Mesenteric fat pad (tissue), 1 donor: ENCODE measurements around the gene VPS51. TPM values are rescaled to one million over a fixed set of nuclear protein-coding genes. Genes with fewer than 3 reads are reported as not detected.
A peak's percentile ranks its signal among the peaks of the same experiment; 100 is the strongest.
"Not testable (repeated sequence)": the region's sequence is repeated elsewhere in the genome, so short reads cannot be mapped to it uniquely, and the experiment has no call there.

ENCODE experiments used
- DNase-seq: peaks from one replicate; pipeline ENCODE4 v3.0.0-alpha.2; 2020; ENCODE audit warnings: low spot score
- total RNA-seq: library from RNA; stranded (reverse); fragmentation: NEBNext Ultra II Directional; extraction: Animal tissue kit (Norgen Biotek cat#: 25700); gene quantifications from one replicate; pipeline ENCODE4 v1.2.1, GENCODE V29; 2021
- donor health status: DM: yes; HTN: yes; CAD: no.

VPS51 gene
- total RNA-seq, 1 donor from 2014 or later: 86.6 TPM

- DNase-seq: no peak
Measured at GRCh38 chr11:65118097-65118837, 22.3 kb downstream of the VPS51 start.

DNA sequence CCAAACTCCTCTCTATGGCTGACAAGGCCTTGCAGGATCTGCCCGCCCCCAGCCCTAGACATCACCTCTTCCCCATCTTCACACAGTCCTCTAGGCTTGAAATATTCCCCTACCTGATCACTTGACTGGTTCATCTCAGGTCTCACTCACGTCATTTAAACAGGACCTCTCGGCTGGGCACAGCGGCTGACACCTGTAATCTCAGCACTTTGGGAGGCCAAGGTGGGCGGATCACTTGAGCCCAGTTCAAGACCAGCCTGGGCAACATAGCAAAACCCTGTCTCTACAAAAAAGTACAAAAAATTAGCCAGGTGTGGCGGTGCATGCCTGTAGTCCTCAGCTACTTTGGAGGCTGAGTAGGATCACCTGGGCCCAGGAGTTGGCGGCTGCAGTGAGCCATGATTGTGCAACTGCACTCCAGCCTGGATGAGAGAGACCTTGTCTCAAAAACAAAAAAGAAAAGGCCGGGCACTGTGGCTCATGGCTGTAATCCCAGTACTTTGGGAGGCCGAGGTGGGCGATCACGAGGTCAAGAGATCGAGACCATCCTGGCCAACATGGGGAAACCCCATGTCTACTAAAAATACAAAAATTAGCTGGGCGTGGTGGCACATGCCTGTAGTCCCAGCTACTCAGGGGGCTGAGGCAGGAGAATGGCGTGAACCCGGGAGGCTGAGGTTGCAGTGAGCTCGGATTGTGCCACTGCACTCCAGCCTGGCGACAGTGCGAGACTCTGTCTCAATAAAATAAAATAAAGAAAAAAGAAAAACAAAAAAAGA, 23.1 kb downstream of the VPS51 start:
- DNase-seq: not testable (repeated sequence)

GRCh38 chr11:65119670-65119995, 23.6 kb downstream of the VPS51 start:
- DNase-seq: no peak

DNA sequence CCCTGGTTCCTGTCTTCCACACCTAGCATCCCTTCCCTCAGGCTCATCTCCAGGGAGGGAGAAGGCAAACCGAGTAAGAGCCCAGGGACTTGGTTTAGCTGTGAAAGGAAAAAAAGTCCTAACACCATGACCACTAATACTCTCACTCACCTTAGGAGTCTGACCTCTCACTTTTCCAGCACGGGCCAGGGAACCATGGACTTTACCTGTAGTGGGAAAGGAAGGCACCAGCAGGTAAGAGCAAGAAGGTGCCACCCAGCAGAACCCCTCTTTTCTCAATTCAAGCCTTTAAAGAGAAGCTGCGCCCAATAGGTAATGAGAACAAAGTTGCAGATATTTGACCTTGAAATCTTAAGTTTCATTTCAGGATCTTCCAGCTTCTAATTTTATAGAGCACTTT, 24.8 kb downstream of the VPS51 start:
- peak; percentile 30 for DNase-seq

DNA sequence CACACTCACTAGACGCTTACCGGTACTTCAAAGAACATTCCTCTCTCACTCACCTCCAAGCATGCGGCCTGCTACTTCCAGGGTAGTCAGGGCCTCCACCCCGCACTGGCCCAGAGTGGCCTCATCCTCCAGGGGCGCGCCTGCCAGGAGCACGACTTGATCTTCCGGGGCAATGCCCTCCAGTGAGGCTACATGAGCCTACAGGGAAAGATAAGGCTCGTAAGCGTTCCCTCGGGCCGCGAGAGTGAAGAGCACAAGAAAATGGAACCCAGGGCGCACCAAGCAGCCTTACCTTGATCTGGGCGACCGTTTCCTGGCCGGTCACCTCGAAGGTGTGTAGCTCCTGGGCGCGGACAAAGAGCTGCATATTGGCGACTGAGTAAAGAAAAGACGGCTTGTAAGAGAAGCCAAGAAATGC, 25.4 kb downstream of the VPS51 start:
- peak; percentile 87 for DNase-seq

DNA sequence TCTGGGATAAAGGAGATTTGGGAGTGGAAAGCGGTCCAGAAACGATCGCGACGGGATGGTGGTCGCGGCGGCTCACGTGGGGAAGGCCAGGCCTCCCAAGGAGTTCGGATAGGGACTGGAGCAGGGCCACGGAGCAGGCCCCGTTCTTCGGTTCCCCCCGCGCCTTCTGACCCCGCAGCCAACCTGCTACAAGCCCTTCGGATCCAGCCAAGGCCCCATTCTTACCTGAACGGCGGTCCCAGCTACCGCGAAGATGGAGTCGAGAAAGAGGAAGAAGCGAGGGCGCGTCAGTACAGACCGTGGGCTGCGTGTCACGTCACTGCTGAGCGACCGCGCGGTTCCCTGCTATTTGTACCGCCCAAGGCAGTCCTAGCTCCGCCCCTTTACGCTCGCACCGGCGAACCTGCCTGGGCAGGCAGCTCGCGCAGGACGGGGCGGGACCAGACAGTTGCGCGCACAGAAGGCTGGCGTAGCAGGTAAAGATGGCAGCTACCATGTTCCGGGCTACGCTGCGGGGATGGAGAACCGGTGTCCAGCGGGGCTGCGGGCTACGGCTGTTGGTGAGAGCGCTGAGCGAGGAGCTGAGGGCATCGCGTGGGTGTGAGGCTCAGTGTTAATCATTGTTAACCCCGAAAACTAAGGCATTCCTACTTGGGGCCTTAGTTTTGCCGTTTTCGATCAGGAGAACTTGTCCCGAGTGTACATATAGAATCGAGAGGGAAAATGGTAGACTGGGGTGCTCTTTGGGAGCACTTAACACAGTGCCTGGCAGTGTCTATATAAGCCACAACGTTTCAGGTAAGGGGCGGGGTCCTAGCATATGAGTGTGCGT, 26.1 kb downstream of the VPS51 start, which contains the start of the genes FAU and MRPL49:
TSS of gene FAU (minus strand) at position 270 of the 832 bp plus-strand sequence. CDS start 321 bp downstream, outside the sequence.
TSS of gene MRPL49 (plus strand) at position 457 of the 832 bp plus-strand sequence. CDS start at position 483, 26 bp downstream.
- peak; percentile 98 for DNase-seq

DNA sequence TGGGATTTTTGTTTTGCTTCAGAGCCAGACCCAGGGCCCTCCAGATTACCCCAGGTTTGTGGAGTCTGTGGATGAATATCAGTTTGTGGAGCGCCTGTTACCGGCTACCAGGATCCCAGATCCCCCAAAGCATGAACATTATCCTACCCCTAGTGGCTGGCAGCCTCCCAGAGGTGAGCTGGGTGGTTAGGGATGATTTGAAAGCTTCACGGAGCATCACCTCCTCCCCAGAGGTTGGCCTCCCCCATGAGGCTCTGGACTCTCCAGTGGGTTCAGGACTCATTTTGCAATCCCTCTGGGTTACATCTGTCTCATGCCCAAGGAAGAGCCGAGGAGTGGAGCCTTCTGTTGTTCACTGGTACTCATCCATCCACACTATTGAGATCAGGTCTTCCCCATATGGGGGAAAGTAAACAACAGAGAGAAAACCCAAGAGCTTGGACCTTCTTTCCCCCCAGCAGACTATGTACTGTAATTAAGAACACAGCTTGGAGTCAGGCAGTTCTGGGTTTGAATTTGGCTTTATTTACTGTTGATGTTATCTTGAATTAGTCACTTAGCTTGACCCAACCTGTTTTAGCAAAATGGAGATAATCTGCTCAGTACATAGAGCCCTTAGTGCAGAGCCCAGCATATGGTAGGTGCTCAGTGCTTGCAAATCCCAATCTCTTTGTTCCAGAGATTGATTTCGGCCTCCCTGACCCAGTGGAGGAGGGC, 28.6 kb downstream of the VPS51 start:
- DNase-seq: peak; percentile 18

DNA sequence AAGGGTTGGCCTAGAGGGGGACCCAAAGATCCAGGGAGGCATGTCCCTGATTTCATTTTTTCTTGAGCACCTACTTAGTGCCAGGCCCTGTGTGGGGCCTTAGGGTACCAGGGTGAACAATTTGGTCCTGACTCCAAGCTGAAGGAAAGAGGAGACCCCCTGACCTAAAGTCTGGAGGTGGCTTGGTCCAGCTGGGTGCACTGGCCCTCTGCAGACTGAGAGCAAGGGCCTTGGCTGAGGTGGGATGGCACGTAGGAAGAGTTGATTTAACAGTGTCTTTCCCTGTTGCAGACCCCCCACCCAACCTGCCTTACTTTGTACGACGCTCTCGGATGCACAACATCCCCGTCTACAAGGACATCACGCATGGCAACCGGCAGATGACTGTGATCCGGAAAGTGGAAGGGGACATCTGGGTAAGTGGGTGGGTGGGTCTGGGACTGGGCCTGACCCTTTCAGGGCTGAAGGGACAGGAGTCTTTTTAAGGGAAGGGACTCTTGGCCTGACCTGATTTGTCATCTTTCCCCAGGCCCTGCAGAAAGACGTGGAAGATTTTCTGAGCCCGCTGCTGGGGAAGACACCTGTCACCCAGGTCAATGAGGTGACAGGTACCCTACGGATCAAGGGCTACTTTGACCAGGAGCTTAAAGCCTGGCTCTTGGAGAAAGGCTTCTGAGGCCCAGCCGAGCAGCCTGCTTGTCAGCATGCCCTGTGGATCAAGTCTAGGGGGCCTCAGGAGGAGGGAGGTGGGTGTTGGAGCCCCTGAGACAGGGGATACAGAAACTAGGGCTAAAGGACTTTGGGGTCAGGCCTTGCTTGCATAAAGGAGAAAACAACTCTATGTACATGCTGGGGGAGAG, 29.4 kb downstream of the VPS51 start:
- peak; percentile 16 for DNase-seq

DNA sequence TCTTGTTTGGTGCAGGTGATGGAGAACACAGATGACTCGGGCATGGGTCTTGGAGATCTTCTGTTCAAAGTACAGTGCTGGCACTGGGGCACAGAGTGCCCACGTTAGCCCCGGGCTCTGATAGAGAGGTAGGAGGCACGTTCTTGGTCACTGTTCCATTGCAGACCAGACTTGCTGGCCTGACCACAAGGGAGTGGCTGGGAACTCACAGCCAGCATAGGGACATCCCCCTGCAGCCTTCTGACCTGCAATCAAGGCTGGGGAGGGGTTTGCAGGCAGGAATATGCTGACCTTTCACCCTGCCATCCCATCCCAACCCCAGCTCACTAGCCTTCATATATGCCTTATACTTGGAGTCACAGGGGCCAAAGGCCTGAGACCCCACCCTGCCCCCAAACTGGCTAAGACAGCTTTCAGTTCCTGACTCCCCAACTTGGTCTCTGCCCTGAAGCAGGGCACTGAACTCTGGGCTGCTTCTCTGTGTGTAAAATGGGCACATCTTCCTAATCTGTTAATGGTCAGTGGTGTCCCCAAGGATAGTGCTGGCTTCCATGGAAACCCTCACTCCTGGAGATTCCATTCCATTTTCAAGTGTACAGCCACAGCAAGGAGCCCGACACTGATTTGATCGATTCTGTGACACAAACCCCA, 30.7 kb downstream of the VPS51 start:
- no peak for DNase-seq

DNA sequence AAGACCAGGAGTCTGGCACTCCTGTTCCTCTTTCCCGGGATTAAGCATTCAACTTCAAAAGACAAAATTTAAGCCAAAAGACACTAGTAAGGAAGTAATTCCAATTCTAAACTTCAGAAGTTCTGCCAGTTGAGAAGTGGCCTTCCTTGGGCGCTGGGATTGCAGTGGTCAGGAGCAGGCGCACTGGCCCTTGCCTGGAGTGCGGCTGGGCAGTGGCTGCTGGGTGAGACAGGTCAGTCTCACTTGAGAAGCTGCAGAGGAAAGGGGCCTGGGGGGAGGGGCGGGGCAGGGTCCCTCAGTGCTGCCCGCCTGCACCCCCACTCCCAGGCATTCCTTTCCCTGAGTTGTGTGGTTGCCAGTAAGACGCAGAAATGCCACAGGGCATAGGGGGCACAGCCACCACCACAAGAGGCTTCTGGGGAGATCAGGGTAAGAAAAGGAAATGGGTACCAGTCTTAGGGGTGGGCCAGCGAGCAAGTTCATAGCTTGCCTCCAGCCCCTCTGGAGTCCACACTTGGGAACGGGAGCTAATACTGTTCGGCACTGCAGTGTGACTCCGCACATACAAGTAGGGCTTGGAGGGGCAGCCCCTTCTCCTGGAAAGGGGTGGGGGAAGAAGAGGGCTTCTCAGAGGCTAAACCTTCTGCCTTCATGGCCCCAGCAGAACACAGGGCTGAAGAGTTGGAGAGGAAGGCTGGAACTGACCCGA, 31.6 kb downstream of the VPS51 start:
- no peak for DNase-seq

DNA sequence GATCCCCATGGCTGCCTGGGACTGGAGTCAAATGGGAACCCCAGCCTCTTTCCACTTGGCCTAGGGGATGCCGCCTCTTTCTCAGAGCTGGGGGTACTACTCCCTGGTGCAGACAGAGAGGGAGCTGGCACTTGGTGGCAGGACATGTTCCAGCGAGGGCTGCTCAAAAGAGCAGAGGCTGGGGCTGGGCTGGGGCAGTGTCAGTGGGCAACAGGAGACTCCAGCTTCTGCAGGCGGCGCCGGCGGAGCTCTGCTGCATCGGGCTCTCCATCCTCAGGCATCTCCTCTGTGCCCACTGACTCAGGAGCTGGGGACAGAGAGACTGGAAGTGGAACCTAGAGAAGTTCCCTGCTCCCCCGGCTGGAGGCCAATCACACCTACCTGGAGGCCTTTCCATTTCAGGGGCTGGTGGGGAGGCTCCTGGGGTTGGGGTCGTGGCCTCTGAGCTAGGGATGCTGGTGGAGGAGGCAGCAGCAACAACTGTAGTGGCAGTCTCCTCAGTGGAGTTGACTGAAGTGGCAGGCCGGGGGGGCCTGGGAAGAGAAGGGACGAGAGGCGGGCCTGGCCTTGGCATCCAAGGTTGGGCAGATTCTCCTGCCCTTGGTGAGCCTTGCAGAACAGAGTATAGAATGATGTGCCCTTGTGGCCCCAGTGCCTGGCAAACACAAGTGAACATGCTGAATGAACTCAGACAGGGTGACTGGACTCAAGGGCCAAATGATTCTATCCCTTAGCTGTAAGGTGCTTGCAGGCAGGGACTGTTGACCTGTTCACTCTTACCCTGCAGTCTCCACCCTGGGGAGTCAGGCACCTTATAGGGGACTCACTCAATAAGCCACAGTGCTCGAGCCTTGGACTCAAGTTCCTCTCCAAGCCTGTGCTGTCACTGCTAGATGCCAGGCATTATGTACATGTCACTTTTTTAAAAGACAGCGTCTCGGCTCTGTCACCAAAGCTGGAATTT, 32.5 kb downstream of the VPS51 start:
- DNase-seq: no peak

DNA sequence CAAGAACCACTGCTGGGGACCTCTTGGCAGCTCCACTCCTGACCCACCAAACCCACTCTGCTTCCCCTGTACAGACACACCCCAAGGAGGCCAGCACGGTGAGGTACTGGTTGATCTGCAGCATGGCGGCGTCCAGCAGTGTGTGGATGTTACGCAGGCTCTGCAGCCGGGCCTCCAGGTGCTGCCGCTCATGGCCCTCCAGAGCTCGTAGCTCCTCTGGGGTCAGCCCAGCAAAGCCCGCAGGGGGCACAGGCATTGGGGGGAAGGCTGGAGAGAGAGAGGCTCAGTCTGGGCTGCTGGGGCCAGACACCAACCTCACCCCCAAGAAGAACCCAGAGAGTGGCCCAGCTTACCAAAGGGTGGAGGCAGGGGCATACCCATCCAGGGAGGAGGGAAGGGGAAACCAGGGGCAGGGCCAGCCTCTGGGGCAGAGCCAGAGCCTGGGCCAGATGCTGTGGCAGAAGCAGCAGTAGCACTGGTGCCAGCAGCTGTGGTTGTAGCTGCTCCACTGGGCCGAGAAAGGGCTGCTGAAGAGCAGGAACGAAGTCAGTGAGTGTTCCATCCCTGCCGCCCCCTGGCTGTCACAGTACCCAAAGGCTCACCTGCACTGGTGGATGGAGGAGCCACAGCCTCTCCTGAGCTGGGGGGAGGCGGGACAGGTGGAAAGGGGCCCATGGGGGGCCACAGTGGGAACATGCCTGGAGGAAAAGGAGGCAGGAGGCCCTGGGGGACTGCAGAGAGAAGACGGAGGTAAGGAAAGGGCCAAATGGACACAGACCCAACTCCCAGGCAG, 33.8 kb downstream of the VPS51 start:
- no peak for DNase-seq

DNA sequence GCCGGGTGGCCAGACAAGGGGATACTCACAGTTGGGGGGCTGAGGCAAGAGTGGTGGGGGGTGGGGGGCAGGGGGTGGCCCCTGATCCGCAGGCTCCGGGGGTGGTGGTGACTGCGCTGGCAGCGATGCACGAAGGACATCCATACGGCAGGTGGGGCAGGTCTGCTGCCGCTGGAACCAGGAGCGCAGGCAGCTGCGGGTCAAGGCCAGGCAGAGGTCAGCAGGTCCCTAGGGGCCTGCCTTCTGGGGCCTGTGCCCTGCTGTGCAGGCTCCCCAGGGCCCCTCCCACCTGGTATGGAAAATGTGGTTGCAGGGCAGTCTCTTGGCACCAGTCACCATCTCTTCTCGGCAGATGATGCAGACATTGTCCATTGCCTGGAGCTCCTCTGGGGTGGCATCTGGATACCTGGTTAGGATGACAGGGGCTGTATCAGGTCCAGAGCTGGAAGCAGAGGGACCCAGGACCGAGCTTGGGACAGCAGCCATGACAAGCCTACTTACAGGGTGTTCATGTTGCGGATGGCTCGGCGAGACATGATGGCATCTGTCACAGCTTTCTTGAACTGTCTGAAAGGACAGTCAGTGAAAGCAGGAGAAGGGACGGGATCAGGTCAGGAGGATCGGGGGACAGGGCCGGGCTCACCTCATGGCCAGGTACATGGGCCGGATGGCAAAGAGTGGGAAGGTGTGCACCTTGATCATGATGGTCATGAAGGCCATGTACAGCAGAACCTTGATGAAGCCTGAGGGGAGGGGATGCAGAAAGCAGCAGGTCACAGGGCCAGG, 34.8 kb downstream of the VPS51 start:
- DNase-seq: no peak

DNA sequence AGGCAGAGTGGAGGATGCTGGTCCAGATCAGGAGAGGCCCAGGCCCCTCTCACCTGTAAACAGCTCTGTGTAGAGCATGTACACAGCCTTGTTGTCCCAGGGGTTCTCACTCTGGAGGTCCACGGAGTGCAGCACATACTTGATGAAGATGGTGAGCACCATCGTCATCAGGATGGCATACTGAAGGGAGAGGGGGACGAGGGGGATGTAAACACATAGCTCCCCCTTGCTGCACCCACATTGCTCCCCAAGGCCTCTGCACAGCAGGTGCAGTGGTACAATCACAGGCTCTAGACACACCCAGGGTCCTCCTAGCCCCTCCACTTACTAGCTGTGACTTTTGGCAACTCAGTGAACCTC, 35.4 kb downstream of the VPS51 start:
- no peak for DNase-seq

- no peak for DNase-seq
Measured at GRCh38 chr11:65131895-65132237, 35.9 kb downstream of the VPS51 start.
